GM21528 (cell line): ENCODE results near the gene PNKD.
A peak's percentile ranks its signal among the peaks of the same experiment; 100 is the strongest.

Experiments
- ATAC-seq: cut with Tn5 transposase; IDR thresholded peaks from one replicate; pipeline ENCODE4 v1.9.1; 2021; ENCODE audit warnings: mild to moderate bottlenecking, moderate library complexity; ENCODE audit not compliant: unreplicated experiment, low FRiP score

Gene PNKD

DNA sequence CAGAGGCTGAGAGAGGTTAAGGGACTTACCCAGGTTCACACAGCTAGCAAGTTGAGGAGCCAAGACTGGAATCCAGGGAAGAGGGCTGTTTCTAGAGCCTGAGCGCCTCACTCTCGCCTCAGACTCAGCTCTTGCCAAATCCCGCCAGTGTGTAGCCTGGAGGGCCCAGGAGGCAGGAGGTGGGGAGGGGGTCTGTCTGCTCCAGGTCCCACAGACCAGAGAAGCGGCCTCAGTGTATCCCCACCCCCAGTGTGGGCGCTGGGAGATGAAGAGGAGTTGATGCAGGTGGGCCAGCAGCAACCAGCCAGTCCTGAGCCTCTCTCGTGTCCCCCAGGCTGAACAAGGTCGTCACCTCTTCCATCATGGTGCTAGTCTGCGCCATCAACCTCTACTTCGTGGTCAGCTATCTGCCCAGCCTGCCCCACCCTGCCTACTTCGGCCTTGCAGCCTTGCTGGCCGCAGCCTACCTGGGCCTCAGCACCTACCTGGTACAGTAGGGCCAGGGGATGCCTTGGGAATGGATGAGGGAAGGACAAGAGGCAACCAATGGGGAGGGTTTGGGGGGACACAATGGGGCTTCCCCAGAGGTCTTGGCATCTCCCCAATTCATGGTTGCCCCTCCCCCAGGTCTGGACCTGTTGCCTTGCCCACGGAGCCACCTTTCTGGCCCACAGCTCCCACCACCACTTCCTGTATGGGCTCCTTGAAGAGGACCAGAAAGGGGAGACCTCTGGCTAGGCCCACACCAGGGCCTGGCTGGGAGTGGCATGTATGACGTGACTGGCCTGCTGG is 124.2 kb downstream of the PNKD start:
- no peak for ATAC-seq

DNA sequence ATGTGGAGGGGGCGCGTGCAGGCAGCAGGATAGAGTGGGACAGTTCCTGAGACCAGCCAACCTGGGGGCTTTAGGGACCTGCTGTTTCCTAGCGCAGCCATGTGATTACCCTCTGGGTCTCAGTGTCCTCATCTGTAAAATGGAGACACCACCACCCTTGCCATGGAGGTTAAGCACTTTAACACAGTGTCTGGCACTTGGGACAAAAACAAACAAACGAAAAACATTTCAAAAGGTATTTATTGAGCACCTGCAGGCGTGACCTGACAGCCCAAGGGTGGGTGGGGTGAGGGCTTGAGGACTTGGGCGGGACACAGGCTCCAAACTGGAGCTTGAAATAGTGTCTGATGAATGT is 124.7 kb downstream of the PNKD start:
- ATAC-seq, result no peak

- ATAC-seq, result no peak
Measured at GRCh38 chr2:218395456-218395825, 125.1 kb downstream of the PNKD start.

- peak; percentile 38 for ATAC-seq
Measured at GRCh38 chr2:218395826-218396687, 125.7 kb downstream of the PNKD start.
